HG02623 (cell line): ENCODE measurements around the gene SH3BP5.

ENCODE experiments used
- ATAC-seq: cut with Tn5 transposase; IDR thresholded peaks from one replicate; pipeline ENCODE4 v1.9.1; 2021; ENCODE audit warnings: moderate library complexity; ENCODE audit not compliant: unreplicated experiment

The SH3BP5 gene

GRCh38 chr3:15260531-15260930, 71.9 kb downstream of the SH3BP5 start:
- no peak for ATAC-seq

GRCh38 chr3:15258720-15259119, 73.7 kb downstream of the SH3BP5 start:
- no peak for ATAC-seq

- ATAC-seq: no peak
These were observed 75.5 kb downstream of the SH3BP5 start for GRCh38 chr3:15256861-15257341.

DNA sequence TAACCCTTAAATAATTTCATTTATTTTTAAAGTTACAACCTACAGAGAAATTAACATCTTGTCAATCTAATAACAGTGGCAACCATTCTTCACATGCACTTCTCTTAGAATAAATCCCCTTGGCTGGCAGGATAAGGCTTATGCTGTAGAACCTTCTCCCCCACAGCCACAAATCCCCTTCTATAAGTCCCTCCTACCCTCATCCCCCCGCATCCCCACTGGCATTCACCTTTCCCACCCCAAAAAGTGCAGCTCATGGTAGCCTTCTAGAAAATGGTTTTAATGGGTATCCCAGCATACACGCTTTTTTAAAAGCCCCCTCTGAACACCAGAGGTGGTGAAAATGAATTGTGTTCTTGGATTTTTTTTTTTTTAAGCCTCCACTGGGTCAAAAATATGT, 77.2 kb downstream of the SH3BP5 start:
- no peak for ATAC-seq

DNA sequence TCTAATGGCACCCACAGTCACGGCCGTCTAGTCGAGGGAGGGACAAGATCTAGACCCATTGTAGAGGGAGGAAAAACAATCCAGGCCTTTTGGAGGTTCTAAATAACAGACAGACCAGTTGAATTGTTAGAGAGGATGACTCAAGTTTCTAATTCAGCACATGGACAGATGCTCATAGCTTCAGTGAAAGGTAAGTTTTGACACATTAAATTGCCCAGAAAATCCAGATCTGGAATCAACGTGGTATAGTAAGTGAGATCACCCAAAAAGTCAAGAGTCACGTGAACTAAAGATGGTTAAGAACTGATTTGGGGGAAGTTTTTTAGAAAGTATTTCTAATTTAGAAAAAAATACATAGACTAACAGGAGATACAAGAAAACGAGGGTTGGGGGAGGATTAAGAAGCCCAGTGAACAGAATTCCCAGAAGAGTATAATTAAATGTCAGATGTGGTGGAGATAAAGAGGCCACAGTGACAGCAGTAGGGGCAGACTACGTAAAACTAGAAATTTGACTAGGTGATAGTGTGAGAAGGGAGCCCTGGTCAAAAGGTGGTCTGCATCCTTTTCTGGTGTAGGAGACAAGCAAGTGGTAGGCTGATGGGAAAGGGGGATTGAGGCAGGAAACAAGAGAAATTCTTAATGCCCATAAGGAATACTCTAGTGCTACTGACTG, 79.2 kb downstream of the SH3BP5 start:
- ATAC-seq: no peak

DNA sequence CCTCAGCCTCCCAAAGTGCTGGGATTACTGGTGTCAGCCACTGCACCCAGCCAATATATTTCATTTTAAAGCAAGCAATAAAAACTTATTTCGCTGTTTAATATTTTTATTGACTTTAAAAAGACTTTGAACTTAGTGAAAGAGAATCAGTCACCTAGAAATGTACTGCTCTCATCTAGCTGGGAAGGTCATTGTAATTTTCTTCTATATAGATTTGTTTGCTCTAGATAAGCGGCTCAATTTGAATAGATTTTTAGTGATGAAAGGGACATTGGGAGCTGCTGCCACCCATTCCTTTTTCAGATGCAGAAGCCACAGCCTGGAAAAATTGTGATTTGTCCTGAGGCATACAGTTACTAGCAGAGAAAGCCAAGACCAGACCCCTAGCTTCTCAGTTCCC, 86.2 kb downstream of the SH3BP5 start:
- ATAC-seq: no peak

DNA sequence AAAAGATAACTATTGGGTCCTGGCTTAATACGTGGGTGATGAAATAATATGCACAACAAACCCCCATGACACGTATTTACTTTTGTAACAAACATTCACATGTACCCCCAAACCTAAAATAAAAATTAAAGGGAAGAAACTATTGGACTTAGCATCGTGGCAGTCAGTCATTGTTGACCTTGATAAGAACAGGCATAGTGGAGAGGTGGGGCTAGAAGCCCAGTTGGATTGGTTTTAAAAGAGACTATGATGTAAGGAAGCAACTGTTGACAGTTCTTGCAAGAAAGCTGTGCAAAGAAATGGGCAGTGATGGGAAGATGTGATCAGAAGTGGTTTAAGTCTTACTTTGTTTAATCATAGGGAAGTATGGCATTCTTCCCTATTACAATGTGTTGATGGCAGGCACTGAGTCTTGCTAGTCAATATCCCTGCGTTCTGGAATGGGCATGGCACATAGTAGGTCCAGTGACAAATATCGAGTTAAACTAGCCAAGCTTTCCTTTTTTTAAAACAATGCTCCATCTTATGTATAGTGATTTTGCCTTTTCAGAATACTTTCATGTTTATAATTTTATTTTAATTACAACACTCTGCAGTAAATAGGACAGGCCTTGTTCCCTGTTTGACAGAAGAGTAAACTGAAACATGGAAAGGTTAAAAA, 88.4 kb downstream of the SH3BP5 start:
- no peak for ATAC-seq

GRCh38 chr3:15241341-15241740, 91.0 kb downstream of the SH3BP5 start:
- no peak for ATAC-seq

DNA sequence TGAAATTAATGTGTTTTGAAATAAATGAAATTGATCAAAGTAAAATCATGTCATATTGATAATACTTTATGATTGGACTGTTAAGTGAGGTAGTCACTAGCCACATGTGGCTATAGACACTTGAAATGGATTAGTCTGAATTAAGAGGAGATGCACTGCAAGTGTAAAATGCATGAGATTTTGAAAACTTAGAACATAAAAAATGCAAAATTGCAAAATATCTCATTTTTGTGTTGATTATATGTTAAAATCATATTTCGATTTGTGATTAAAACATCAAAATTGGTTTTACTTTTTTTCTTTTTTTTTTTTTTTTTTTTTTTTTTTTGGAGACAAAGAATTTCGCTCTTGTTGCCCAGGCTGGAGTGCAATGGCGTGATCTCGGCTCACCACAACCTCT, 103.1 kb downstream of the SH3BP5 start:
- no peak for ATAC-seq

- no peak for ATAC-seq
These were observed 104.2 kb downstream of the SH3BP5 start for GRCh38 chr3:15228147-15228546.

- ATAC-seq: no peak
These were observed 108.5 kb downstream of the SH3BP5 start for GRCh38 chr3:15223685-15224572.

DNA sequence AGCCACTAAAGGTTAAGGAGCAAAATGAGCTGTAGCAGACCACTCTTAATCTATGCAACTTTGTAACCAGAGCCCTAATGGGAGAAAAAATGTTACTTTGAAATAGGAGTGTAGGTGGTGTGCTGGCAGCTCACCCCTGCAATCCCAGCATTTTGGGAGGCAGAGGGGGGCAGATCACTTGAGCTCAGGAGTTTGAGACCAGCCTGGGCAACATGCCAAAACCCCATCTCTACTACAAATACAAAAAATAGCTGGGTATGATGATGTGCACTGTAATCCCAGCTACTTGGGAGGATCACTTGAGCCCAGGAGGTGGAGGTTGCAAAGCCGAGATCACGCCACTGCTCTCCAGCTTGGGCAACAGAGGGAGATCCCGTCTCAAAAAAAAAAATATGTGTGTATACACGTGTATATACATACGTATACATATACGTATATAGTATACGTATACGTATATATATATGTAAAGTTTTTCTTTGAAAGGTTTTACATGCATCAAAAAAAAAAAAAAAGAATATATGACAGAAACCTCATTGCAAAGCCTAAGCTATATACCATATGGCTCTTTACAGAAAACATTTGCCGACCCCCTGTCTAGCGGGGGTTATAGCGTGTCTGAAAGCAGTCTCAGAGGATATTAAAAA, 110.7 kb downstream of the SH3BP5 start:
- no peak for ATAC-seq

GRCh38 chr3:15220661-15221060, 111.7 kb downstream of the SH3BP5 start:
- ATAC-seq: no peak

GRCh38 chr3:15220056-15220455, 112.3 kb downstream of the SH3BP5 start:
- no peak for ATAC-seq

GRCh38 chr3:15218689-15219088, 113.7 kb downstream of the SH3BP5 start:
- no peak for ATAC-seq

DNA sequence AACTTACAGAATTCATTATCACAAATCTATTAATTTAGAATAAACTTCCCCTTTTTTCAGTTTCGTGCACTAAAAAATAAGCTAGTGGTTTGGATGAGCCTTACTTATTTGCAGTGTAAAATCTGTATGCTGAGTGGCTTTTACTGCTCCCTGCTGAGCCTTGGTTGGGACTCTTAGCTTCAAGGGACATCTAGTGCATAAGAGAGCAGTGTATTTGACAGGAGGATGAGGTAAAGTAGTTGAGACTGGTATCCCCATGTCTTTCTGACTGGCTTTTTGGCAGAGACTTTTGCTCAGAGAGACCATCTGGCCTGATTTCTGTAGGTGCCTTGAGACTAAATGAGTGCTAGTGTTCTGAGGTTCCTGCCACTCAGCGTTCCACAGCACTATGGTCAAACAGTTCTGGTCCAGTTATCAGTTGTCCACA, 114.5 kb downstream of the SH3BP5 start:
- no peak for ATAC-seq

DNA sequence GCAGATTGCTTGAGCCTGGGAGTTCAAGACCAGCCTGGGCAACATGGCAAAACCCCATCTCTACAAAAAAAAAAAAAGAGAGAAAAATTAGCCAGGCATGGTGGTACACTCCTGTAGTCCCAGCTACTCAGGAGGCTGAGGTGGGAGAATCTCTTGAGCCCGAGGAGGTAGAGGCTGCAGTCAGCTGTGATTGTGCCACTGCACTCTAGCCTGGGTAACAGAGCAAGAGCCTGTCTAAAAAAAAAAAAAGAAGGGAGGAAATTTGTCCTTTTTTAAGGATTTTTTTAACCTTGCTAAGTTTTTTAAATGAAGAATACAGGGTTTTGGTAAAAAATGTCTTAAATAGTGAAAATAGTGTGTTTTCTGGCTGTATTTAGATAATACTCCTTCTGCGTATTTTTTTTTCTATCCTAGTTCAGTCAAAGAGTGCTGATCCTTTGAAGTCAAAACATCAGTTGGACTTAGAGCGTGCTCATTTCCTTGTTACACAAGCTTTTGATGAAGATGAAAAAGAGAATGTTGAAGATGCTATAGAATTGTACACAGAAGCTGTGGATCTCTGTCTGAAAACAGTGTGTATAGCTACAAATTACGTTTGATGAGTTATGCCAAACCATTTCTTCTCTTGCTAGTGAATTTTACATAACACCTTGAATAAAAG, 115.2 kb downstream of the SH3BP5 start:
- ATAC-seq: no peak

- no peak for ATAC-seq
These were observed 115.9 kb downstream of the SH3BP5 start for GRCh38 chr3:15216501-15216900.

DNA sequence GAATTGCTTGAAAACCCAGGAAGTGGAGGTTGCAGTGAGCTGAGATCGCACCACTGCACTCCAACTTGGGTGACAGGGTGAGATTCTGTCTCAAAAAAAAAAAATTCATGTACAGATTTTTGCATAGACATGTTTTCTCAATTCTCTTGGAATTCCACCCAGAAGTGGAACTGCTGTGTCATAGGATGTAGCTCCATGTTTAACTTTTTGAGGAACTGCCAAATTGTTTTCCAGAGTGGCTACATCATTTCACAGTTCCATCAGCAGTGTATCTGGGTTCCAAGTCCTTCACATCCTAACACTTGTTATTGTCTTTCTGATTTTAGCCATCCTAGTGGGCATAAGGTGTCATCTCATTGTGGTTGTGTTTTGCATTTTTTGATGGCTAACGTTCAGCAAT, 116.4 kb downstream of the SH3BP5 start:
- no peak for ATAC-seq

GRCh38 chr3:15214758-15215157, 117.6 kb downstream of the SH3BP5 start:
- ATAC-seq: no peak

GRCh38 chr3:15211937-15212336, 120.4 kb downstream of the SH3BP5 start:
- ATAC-seq: no peak
